ENCODE data around the gene KDM2A.
"Not testable (repeated sequence)": the region's sequence is repeated elsewhere in the genome, so short reads cannot be mapped to it uniquely, and the experiment has no call there.

The KDM2A gene

DNA sequence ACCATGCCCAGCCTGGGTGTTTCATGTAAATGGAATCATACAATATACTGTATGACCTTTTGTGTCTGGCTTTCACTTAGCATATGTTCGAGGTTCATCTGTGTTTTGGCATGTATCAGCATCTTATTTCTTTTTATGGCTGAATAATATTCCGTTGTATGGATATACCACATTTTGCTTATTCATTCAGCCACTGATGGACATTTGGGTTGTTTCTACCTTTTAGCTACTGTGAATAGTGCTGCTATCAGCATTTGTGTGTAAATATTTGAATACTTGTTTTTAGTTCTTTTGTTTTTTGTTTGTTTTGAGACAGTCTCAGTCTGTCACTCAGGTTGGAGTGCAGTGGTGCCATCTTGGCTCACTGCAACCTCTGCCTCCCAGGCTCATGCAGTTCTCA, 35.7 kb downstream of the KDM2A start:
- no peaks in the 10 kb centered on the region for H3K9me3 ChIP-seq (replicated peaks; ENCODE audit: low read length)
- H3K9ac ChIP-seq (ENCODE audit: low read depth, low read length) = no peak overlapping the region
- H3K4me3 ChIP-seq (ENCODE audit: low read length) = no peak overlapping the region
- H3K4me1 ChIP-seq (ENCODE audit: control insufficient read depth, insufficient read depth, low read length) = no peaks in the 10 kb centered on the region
- H3K4me2 ChIP-seq (ENCODE audit: low read length) = no peak overlapping the region
- no peaks in the 10 kb centered on the region for H3K27me3 ChIP-seq (ENCODE audit: control insufficient read depth, insufficient read depth, low read length)
- H3K36me3 ChIP-seq (ENCODE audit: insufficient read depth, low read length) = peaks cover 21% of the 10 kb centered on the region

DNA sequence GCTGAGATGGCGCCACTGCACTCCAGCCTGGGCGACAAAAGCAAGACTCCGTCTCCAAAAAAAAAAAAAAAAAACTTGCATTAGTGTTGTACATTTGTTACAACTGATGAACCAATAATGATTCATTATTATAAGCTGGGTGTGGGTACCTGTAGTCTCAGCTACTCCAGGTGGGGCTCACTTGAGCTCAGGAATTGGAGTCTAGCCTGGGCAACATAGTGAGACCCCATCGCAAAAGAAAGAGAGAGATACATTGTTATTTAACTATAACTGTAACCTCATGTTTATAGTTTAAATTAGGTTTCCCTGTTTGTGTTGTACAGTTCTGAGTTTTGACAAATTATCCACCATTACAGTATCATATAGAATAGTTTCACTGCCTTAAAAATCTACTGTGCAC, 38.6 kb downstream of the KDM2A start:
- Histone ChIP-seq H3K27me3 (ENCODE audit: control insufficient read depth, insufficient read depth, low read length) (no peaks in the 10 kb centered on the region), H3K9me3 (replicated peaks; ENCODE audit: low read length) (no peaks in the 10 kb centered on the region), H3K36me3 (ENCODE audit: insufficient read depth, low read length) (peaks cover 7% of the 10 kb centered on the region), H3K9ac (ENCODE audit: low read depth, low read length) (no peak overlapping the region), H3K4me2 (ENCODE audit: low read length) (no peak overlapping the region), H3K4me3 (ENCODE audit: low read length) (no peak overlapping the region), H3K4me1 (ENCODE audit: control insufficient read depth, insufficient read depth, low read length) (peaks cover 14% of the 10 kb centered on the region)

DNA sequence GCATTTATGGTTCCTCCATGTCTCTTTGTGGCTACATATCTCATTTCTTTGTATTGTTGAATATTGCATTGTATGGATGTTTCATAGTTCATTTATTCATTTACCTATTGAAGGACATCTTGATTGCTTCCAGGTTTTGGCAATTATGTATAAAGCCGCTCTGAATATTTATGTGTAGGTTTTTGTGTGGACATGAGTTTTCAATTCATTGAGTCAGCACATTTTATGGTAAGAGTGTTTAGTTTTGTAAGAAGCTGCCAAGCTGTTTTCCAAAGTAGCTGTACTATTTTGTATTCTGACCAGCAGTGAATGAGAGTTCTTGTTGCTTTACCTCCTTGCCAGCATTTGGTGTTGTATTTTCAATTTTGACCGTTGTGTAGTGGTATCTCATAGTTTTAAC, 39.2 kb downstream of the KDM2A start:
- H3K4me3 ChIP-seq (ENCODE audit: low read length) = no peak overlapping the region
- peaks cover 14% of the 10 kb centered on the region for H3K4me1 ChIP-seq (ENCODE audit: control insufficient read depth, insufficient read depth, low read length)
- no peaks in the 10 kb centered on the region for H3K27me3 ChIP-seq (ENCODE audit: control insufficient read depth, insufficient read depth, low read length)

DNA sequence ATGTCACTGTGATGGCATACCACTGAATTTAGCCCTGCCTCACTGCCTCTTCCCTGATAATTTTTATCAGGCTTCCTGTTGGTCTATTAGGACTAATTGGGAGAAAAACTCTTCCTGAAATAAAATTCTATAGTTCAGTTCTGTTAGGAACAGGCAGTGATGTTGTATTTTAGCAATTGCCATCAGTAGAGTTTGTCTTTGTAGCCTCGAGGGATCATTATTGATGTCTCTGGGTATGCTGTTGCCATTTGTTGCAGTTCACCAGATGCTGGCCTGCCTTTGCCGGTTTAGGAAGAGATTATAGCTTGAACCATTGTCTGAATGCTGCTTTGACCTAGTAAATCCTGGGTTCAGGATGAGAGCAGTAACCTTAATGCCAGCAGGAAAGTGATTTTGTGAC, 41.0 kb downstream of the KDM2A start:
- H3K9me3 ChIP-seq (replicated peaks; ENCODE audit: low read length) = no peaks in the 10 kb centered on the region
- no peak overlapping the region for H3K9ac ChIP-seq (ENCODE audit: low read depth, low read length)
- no peak overlapping the region for H3K4me3 ChIP-seq (ENCODE audit: low read length)
- no peak overlapping the region for H3K4me2 ChIP-seq (ENCODE audit: low read length)
- peaks cover 14% of the 10 kb centered on the region for H3K4me1 ChIP-seq (ENCODE audit: control insufficient read depth, insufficient read depth, low read length)
- no peaks in the 10 kb centered on the region for H3K27me3 ChIP-seq (ENCODE audit: control insufficient read depth, insufficient read depth, low read length)
- H3K36me3 ChIP-seq (ENCODE audit: insufficient read depth, low read length) = peaks cover 3% of the 10 kb centered on the region

More for the DNA sequence above, 39.2 kb downstream of the KDM2A start:
- H3K9me3 ChIP-seq (replicated peaks; ENCODE audit: low read length) = no peaks in the 10 kb centered on the region
- H3K36me3 ChIP-seq (ENCODE audit: insufficient read depth, low read length) = peaks cover 7% of the 10 kb centered on the region
- H3K9ac ChIP-seq (ENCODE audit: low read depth, low read length) = no peak overlapping the region
- no peak overlapping the region for H3K4me2 ChIP-seq (ENCODE audit: low read length)

DNA sequence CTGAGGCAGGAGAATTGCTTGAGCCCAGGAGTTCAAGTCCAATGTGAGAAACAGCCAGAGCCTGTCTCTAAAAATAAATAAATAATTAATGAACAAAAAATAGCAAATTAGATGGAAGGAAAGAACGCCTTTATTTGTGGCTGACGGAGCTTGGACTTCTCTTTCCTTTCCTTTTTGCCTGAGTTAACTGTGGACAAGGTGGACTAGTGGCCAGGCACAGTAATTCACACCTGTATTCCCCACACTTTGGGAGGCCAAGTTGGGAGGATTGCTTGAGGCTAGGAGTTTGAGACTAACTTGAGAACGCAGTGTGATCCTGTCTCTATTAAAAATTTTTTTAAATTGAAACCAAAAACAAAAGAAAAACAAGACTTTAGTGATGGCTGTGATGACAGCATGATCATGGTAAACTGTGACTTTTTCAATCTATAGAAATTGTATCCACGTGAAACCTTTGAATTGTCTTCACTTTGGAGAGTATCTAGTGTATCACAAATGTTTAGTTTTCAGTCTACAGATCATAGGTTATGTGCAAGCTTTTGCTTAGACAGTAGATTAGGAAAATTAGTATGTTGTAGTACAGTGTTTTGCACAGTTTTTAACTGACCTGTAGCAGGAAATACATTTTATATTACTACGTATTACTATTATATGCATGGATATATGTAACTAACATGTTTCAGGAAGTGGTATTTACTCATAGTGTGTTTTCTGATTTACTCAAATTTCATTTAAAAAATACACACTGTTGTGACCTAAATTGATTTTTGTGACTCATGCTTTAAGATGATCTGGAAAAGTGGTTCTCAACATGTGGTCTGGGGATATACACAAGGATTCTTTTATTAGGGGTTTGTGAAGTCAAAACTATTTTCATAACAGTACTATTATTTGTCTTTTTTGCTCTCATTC, 42.1 kb downstream of the KDM2A start:
- no peaks in the 10 kb centered on the region for H3K36me3 ChIP-seq (ENCODE audit: insufficient read depth, low read length)
- H3K9ac ChIP-seq (ENCODE audit: low read depth, low read length) = no peak overlapping the region
- no peaks in the 10 kb centered on the region for H3K27me3 ChIP-seq (ENCODE audit: control insufficient read depth, insufficient read depth, low read length)
- H3K9me3 ChIP-seq (replicated peaks; ENCODE audit: low read length) = no peaks in the 10 kb centered on the region
- peaks cover 14% of the 10 kb centered on the region for H3K4me1 ChIP-seq (ENCODE audit: control insufficient read depth, insufficient read depth, low read length)
- H3K4me2 ChIP-seq (ENCODE audit: low read length) = peak overlapping the region; percentile 4
- no peak overlapping the region for H3K4me3 ChIP-seq (ENCODE audit: low read length)

DNA sequence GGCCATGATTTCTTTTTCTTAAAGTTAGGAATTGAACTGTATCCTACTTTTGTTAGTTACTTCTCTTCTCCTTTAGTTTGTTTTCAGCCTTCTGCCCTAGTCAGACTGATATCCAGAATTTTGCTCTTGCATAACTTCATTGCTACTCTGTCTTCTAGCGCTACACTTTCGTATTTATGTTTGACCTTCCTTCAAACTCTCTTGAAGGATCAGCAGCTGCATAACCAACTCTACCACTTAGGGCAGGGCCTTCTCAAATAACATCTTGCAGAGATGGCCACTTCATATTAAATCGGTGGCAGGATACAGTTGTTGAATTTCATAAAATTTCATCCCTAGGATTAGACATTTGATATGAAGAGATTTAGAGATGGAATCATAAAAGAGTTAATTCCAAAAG, 43.9 kb downstream of the KDM2A start:
- Histone ChIP-seq H3K4me1 (ENCODE audit: control insufficient read depth, insufficient read depth, low read length) (peaks cover 25% of the 10 kb centered on the region), H3K4me2 (ENCODE audit: low read length) (no peak overlapping the region), H3K9me3 (replicated peaks; ENCODE audit: low read length) (no peaks in the 10 kb centered on the region), H3K36me3 (ENCODE audit: insufficient read depth, low read length) (no peaks in the 10 kb centered on the region), H3K27me3 (ENCODE audit: control insufficient read depth, insufficient read depth, low read length) (no peaks in the 10 kb centered on the region), H3K9ac (ENCODE audit: low read depth, low read length) (no peak overlapping the region), H3K4me3 (ENCODE audit: low read length) (no peak overlapping the region)

DNA sequence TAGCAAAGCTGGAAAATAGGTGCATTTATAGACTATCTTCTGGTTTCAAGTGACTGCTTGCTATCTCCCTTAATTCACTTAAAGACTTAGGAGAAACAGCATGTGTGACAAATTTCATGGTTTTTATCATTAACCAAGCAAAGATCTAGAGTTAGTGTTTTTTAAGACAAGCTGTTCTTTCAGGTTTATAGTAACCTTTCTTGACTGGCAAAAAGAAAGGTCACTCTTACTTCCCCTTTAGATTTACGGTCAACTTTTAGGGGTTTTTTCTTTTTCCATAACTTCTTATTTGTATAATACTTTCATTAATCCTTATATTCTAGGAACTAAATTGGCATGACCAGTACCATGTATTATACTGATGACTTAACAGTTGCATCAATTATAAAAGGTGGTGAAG, 46.6 kb downstream of the KDM2A start:
- Histone ChIP-seq H3K9ac (ENCODE audit: low read depth, low read length) (no peak overlapping the region), H3K27me3 (ENCODE audit: control insufficient read depth, insufficient read depth, low read length) (no peaks in the 10 kb centered on the region), H3K9me3 (replicated peaks; ENCODE audit: low read length) (no peaks in the 10 kb centered on the region), H3K4me3 (ENCODE audit: low read length) (no peak overlapping the region), H3K4me2 (ENCODE audit: low read length) (no peak overlapping the region), H3K4me1 (ENCODE audit: control insufficient read depth, insufficient read depth, low read length) (peaks cover 36% of the 10 kb centered on the region), H3K36me3 (ENCODE audit: insufficient read depth, low read length) (no peaks in the 10 kb centered on the region)

DNA sequence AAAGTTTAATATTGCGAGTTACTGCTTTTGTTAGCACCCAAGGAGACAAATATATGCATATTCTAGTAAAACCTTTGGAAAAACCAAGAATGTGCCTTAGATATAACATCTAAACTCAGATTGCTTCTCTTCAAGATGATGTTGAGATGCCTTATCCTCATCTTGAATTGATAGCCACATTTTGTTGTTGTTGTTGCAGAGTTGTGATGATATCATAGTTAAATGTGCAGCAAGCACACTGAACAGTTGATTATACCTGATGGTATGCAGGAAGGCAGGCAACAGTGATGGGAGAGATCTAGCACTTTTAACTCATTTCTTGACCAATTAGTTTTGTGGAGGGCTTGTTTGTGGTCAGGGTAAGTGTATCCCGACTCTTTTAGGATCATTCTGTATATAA, 48.0 kb downstream of the KDM2A start:
- H3K4me3 ChIP-seq (ENCODE audit: low read length) = no peak overlapping the region
- H3K4me1 ChIP-seq (ENCODE audit: control insufficient read depth, insufficient read depth, low read length) = peaks cover 22% of the 10 kb centered on the region
- H3K36me3 ChIP-seq (ENCODE audit: insufficient read depth, low read length) = no peaks in the 10 kb centered on the region
- H3K27me3 ChIP-seq (ENCODE audit: control insufficient read depth, insufficient read depth, low read length) = no peaks in the 10 kb centered on the region
- no peaks in the 10 kb centered on the region for H3K9me3 ChIP-seq (replicated peaks; ENCODE audit: low read length)
- no peak overlapping the region for H3K9ac ChIP-seq (ENCODE audit: low read depth, low read length)
- no peak overlapping the region for H3K4me2 ChIP-seq (ENCODE audit: low read length)

DNA sequence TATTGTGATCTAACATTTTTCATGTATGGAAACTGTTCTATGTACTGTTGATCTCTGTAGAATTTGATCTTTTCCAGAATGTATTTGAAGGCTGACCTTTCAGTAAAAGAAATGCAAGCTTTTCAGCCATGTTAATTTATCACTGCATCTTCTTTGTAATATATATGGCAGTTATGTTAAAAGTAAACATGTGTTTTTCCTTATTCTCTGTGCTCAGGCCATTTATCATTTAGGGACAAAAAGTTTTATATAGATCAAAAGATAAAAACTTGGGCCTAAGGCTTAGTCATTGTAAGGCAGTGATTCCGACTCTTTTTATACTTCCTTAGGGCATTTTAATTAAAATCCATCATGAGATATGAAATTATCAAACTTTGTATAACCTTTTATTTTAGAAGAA, 48.7 kb downstream of the KDM2A start:
- Histone ChIP-seq H3K4me3 (ENCODE audit: low read length) (no peak overlapping the region), H3K4me1 (ENCODE audit: control insufficient read depth, insufficient read depth, low read length) (peaks cover 22% of the 10 kb centered on the region), H3K9me3 (replicated peaks; ENCODE audit: low read length) (no peaks in the 10 kb centered on the region), H3K9ac (ENCODE audit: low read depth, low read length) (no peak overlapping the region), H3K36me3 (ENCODE audit: insufficient read depth, low read length) (no peaks in the 10 kb centered on the region), H3K27me3 (ENCODE audit: control insufficient read depth, insufficient read depth, low read length) (no peaks in the 10 kb centered on the region), H3K4me2 (ENCODE audit: low read length) (no peak overlapping the region)

DNA sequence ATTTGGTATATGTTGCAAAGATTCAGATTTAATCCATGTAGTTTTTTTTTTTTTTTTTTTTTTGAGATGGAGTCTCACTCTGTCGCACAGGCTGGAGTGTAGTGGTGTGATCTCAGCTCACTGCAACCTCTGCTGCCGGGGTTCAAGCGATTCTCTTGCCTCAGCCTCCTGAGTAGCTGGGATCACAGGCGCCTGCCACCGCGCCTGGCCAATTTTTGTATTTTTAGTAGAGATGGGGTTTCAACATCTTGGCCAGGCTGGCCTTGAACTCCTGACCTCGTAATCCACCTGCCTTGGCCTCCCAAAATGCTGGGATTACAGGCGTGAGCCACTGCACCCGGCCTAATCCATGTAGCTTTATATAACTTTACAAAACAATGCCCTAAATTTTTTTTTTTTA, 49.8 kb downstream of the KDM2A start:
- peak overlapping the region; percentile 57 for H3K4me2 ChIP-seq (ENCODE audit: low read length)

DNA sequence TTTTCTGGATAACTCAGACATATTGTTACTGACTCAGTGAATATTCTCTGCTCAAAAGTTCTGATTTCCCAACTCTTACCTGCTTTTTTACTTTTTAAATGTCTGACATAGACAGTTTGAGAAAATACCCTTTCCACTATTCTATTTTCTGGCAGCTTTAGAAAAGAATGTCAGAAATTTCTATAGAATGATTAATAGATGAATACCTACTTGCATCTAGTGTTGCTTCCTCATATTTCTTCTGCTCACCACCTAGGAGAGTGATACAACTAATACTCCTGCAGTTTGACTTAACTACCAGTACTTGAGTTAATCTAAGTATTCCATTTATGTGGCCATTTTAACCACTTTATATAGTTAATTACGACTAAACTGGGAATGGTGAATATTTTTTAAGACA, 55.2 kb downstream of the KDM2A start:
- H3K36me3 ChIP-seq (ENCODE audit: insufficient read depth, low read length) = peaks cover 8% of the 10 kb centered on the region
- H3K9ac ChIP-seq (ENCODE audit: low read depth, low read length) = no peak overlapping the region
- no peak overlapping the region for H3K4me3 ChIP-seq (ENCODE audit: low read length)
- no peak overlapping the region for H3K4me2 ChIP-seq (ENCODE audit: low read length)
- H3K9me3 ChIP-seq (replicated peaks; ENCODE audit: low read length) = no peaks in the 10 kb centered on the region
- H3K27me3 ChIP-seq (ENCODE audit: control insufficient read depth, insufficient read depth, low read length) = no peaks in the 10 kb centered on the region
- H3K4me1 ChIP-seq (ENCODE audit: control insufficient read depth, insufficient read depth, low read length) = peaks cover 14% of the 10 kb centered on the region

More for the DNA sequence above, 49.8 kb downstream of the KDM2A start:
- Histone ChIP-seq H3K9ac (ENCODE audit: low read depth, low read length) (peak overlapping the region; percentile 49), H3K4me1 (ENCODE audit: control insufficient read depth, insufficient read depth, low read length) (peaks cover 22% of the 10 kb centered on the region)
- not testable (repeated sequence) for H3K36me3 ChIP-seq (ENCODE audit: insufficient read depth, low read length); H3K9me3 ChIP-seq (replicated peaks; ENCODE audit: low read length); H3K27me3 ChIP-seq (ENCODE audit: control insufficient read depth, insufficient read depth, low read length); H3K4me3 ChIP-seq (ENCODE audit: low read length)

All from skeletal muscle satellite cell (primary cell).